DOHH2 (cell line): Measurements from ENCODE around the gene GABRA5.

Experiments
- H3F3A ChIP-seq: fragments of 200-600 bp; sonication (generic), shearing (Covaris generic); 2 replicates; pipeline ENCODE4 v1.6.0; 2016; ENCODE audit warnings: antibody characterized with exemption, mild to moderate bottlenecking; ENCODE audit not compliant: control insufficient read depth, insufficient read depth
- H3K27ac ChIP-seq: fragments of 200-600 bp; sonication (generic); 2 replicates; pipeline ENCODE4 v1.5.1; 2014; ENCODE audit warnings: low read depth, mild to moderate bottlenecking, low read length, moderate library complexity
- H3K27me3 ChIP-seq: fragments of 200-600 bp; sonication (generic); 2 replicates; pipeline ENCODE4 v1.6.1; 2014; ENCODE audit warnings: mild to moderate bottlenecking, low read length, mixed read lengths; ENCODE audit not compliant: control insufficient read depth
- H3K36me3 ChIP-seq: fragments of 200-600 bp; sonication (generic); 2 replicates; pipeline ENCODE4 v1.6.1; 2014; ENCODE audit warnings: mild to moderate bottlenecking, low read length, moderate library complexity, mixed read lengths; ENCODE audit not compliant: control insufficient read depth
- H3K4me1 ChIP-seq: fragments of 200-600 bp; sonication (generic); 2 replicates; pipeline ENCODE4 v1.6.1; 2014; ENCODE audit warnings: mild to moderate bottlenecking, low read length, mixed read lengths; ENCODE audit not compliant: control insufficient read depth
- H3K4me2 ChIP-seq: fragments of 200-600 bp; sonication (generic); 2 replicates; pipeline ENCODE4 v1.6.0; 2014; ENCODE audit warnings: mild to moderate bottlenecking, low read length, moderate library complexity
- H3K4me3 ChIP-seq: fragments of 200-600 bp; sonication (generic); 2 replicates; pipeline ENCODE4 v1.5.1; 2014; ENCODE audit warnings: mild to moderate bottlenecking, low read length, mixed read lengths
- H3K79me2 ChIP-seq: fragments of 200-600 bp; sonication (generic); 2 replicates; pipeline ENCODE4 v1.6.1; 2014; ENCODE audit warnings: mild to moderate bottlenecking, low read length, mixed read lengths; ENCODE audit not compliant: control insufficient read depth
- H3K9me2 ChIP-seq: fragments of 200-600 bp; sonication (generic); replicated peaks from 2 replicates; pipeline ENCODE4 v1.6.1; 2014; ENCODE audit warnings: mild to moderate bottlenecking, low read length, mixed read lengths; ENCODE audit not compliant: control insufficient read depth
- H3K9me3 ChIP-seq: fragments of 200-600 bp; sonication (generic); 2 replicates; pipeline ENCODE4 v1.6.1; 2014; ENCODE audit warnings: antibody characterized with exemption, low read length, mixed read lengths; ENCODE audit not compliant: control insufficient read depth, insufficient read depth
- H4K20me1 ChIP-seq: fragments of 200-600 bp; sonication (generic); 2 replicates; pipeline ENCODE4 v1.6.0; 2014; ENCODE audit warnings: low read depth, mild to moderate bottlenecking, antibody characterized with exemption, low read length, moderate library complexity; ENCODE audit not compliant: control insufficient read depth, insufficient read depth
- CTCF ChIP-seq: fragments of 200-600 bp; sonication (generic); IDR thresholded peaks from one replicate; pipeline ENCODE4 v1.5.1; 2014; ENCODE audit warnings: antibody characterized with exemption, mild to moderate bottlenecking, low read depth, low read length; ENCODE audit not compliant: poor library complexity, severe bottlenecking
- EZH2phosphoT487 ChIP-seq: fragments of 200-600 bp; sonication (generic); IDR thresholded peaks from 2 replicates; pipeline ENCODE4 v1.6.1; 2017; ENCODE audit warnings: borderline replicate concordance, mild to moderate bottlenecking, antibody characterized with exemption, low read length, moderate library complexity, mixed read lengths

GABRA5 gene

GRCh38 chr15:26981492-26981891 lies 114.6 kb downstream of the GABRA5 start:
- H3K4me2 ChIP-seq: no peak overlapping the region

GRCh38 chr15:26983822-26984221 lies 117.0 kb downstream of the GABRA5 start:
- H4K20me1 ChIP-seq: no peaks in the 10 kb centered on the region
- H3F3A ChIP-seq: no peaks in the 10 kb centered on the region

More at GRCh38 chr15:26981492-26981891, 114.6 kb downstream of the GABRA5 start:
- Histone ChIP-seq H4K20me1 (no peaks in the 10 kb centered on the region), H3K9me3 (no peaks in the 10 kb centered on the region; the same call in 1 of the 2 replicates), H3K27me3 (no peaks in the 10 kb centered on the region), H3K79me2 (no peaks in the 10 kb centered on the region), H3K27ac (no peak overlapping the region), H3K4me3 (no peak overlapping the region), H3K36me3 (no peaks in the 10 kb centered on the region), H3K4me1 (no peaks in the 10 kb centered on the region), H3F3A (no peaks in the 10 kb centered on the region), H3K9me2 (no peaks in the 10 kb centered on the region)
- TF ChIP-seq CTCF: no peak
- no peak for TF ChIP-seq EZH2phosphoT487

GRCh38 chr15:26985050-26985449 lies 118.2 kb downstream of the GABRA5 start:
- Histone ChIP-seq H3K4me2 (no peak overlapping the region), H3K4me3 (no peak overlapping the region), H3K4me1 (no peaks in the 10 kb centered on the region), H3K27me3 (no peaks in the 10 kb centered on the region), H3K79me2 (no peaks in the 10 kb centered on the region), H3K36me3 (no peaks in the 10 kb centered on the region), H3K9me2 (no peaks in the 10 kb centered on the region), H4K20me1 (no peaks in the 10 kb centered on the region), H3K27ac (no peak overlapping the region), H3F3A (no peaks in the 10 kb centered on the region), H3K9me3 (no peaks in the 10 kb centered on the region; the same call in 1 of the 2 replicates)
- TF ChIP-seq EZH2phosphoT487 (no peak), CTCF (no peak)

More at GRCh38 chr15:26983822-26984221, 117.0 kb downstream of the GABRA5 start:
- no peaks in the 10 kb centered on the region for H3K9me2 ChIP-seq
- no peaks in the 10 kb centered on the region for H3K79me2 ChIP-seq
- H3K36me3 ChIP-seq: no peaks in the 10 kb centered on the region
- H3K27ac ChIP-seq: no peak overlapping the region
- no peaks in the 10 kb centered on the region for H3K27me3 ChIP-seq
- H3K4me1 ChIP-seq: no peaks in the 10 kb centered on the region
- no peak overlapping the region for H3K4me2 ChIP-seq
- H3K4me3 ChIP-seq: no peak overlapping the region
- H3K9me3 ChIP-seq: no peaks in the 10 kb centered on the region; the same call in 1 of the 2 replicates
- TF ChIP-seq EZH2phosphoT487 (no peak), CTCF (no peak)

- no peak for TF ChIP-seq CTCF
- TF ChIP-seq EZH2phosphoT487: no peak
- Histone ChIP-seq H3F3A (no peaks in the 10 kb centered on the region), H3K9me3 (no peaks in the 10 kb centered on the region), H3K4me2 (no peak overlapping the region), H3K4me3 (no peak overlapping the region), H3K9me2 (no peaks in the 10 kb centered on the region), H3K79me2 (no peaks in the 10 kb centered on the region), H4K20me1 (no peaks in the 10 kb centered on the region), H3K36me3 (no peaks in the 10 kb centered on the region), H3K27ac (no peak overlapping the region), H3K27me3 (no peaks in the 10 kb centered on the region), H3K4me1 (no peaks in the 10 kb centered on the region)
Observed at GRCh38 chr15:26996250-26996649, 129.4 kb downstream of the GABRA5 start.
